HL-60/S4 treated with retinoic acid at 250 ng/mL for 4 days and 3 days (cell line): Measurements from ENCODE around the gene STPG4.
"Not testable (repeated sequence)": the region's sequence is repeated elsewhere in the genome, so short reads cannot be mapped to it uniquely, and the experiment has no call there.

ENCODE experiments used
- in situ Hi-C: fragments of 300-500 bp; cut with MboI; formaldehyde crosslinking; loops from 2 replicates; pipeline ENCODE4 v1.7.0; 2022; ENCODE audit warnings: low sequenced_read_pairs

Gene STPG4

GRCh38 chr2:47155091-47155876 lies at the start of gene STPG4:
STPG4 (minus strand) TSS chr2:47155308; CDS start chr2:47155251, 57 bp downstream.
- in situ Hi-C loops, result no loop called here

GRCh38 chr2:47204691-47205090 lies 49.6 kb upstream of the STPG4 start:
- in situ Hi-C loops, result no loop called here

- in situ Hi-C loops, result no loop called here
These were observed 48.9 kb upstream of the STPG4 start for GRCh38 chr2:47203995-47204394.

- in situ Hi-C loops, result no loop called here
These were observed 46.1 kb upstream of the STPG4 start for GRCh38 chr2:47201224-47201623.

GRCh38 chr2:47198985-47199451 lies 43.9 kb upstream of the STPG4 start:
- in situ Hi-C loops, result no loop called here

GRCh38 chr2:47196499-47196898 lies 41.4 kb upstream of the STPG4 start:
- in situ Hi-C loops, result no loop called here

- in situ Hi-C loops, result no loop called here
These were observed 40.9 kb upstream of the STPG4 start for GRCh38 chr2:47196046-47196445.

- in situ Hi-C loops, result no loop called here
These were observed 40.0 kb upstream of the STPG4 start for GRCh38 chr2:47195148-47195547.

- in situ Hi-C loops, result no loop called here
These were observed 39.3 kb upstream of the STPG4 start for GRCh38 chr2:47194410-47194809.

GRCh38 chr2:47193607-47194006 lies 38.5 kb upstream of the STPG4 start:
- in situ Hi-C loops, result no loop called here

- in situ Hi-C loops, result no loop called here
These were observed 35.2 kb upstream of the STPG4 start for GRCh38 chr2:47190188-47190881.

- in situ Hi-C loops, result no loop called here
These were observed 34.5 kb upstream of the STPG4 start for GRCh38 chr2:47189635-47190034.

- in situ Hi-C loops, result no loop called here
These were observed 32.0 kb upstream of the STPG4 start for GRCh38 chr2:47187069-47187468.

GRCh38 chr2:47186351-47186750 lies 31.2 kb upstream of the STPG4 start:
- in situ Hi-C loops, result no loop called here

GRCh38 chr2:47185098-47185497 lies 30.0 kb upstream of the STPG4 start:
- in situ Hi-C loops, result not testable (repeated sequence)

- in situ Hi-C loops, result no loop called here
These were observed 26.1 kb upstream of the STPG4 start for GRCh38 chr2:47181176-47181575.

- in situ Hi-C loops, result no loop called here
These were observed 25.4 kb upstream of the STPG4 start for GRCh38 chr2:47180531-47180930.

GRCh38 chr2:47179388-47179787 lies 24.3 kb upstream of the STPG4 start:
- in situ Hi-C loops, result no loop called here

- in situ Hi-C loops, result no loop called here
These were observed 23.2 kb upstream of the STPG4 start for GRCh38 chr2:47178341-47178740.

- in situ Hi-C loops, result no loop called here
These were observed 22.0 kb upstream of the STPG4 start for GRCh38 chr2:47177043-47177565.

GRCh38 chr2:47174733-47175361 lies 19.7 kb upstream of the STPG4 start:
- in situ Hi-C loops, result no loop called here
